Muscle layer of duodenum (tissue), 2 donors: ENCODE results near the gene FCRL2.

Experiments used
- H3K27ac ChIP-seq: one replicate; pipeline ENCODE4 v1.7.0; 2013; ENCODE audit warnings: mild to moderate bottlenecking, low read length
- H3K27me3 ChIP-seq: one replicate; pipeline ENCODE4 v1.7.0; 2013; ENCODE audit warnings: low read depth, mild to moderate bottlenecking, control low read depth, low read length
- H3K36me3 ChIP-seq, 2 donors: one replicate each; pipeline ENCODE4 v1.7.0; 2013; ENCODE audit warnings: low read length in 2 of 2, control low read depth in 1 of 2, mild to moderate bottlenecking in 1 of 2; ENCODE audit not compliant: insufficient read depth in 2 of 2, control insufficient read depth in 1 of 2
- H3K4me1 ChIP-seq, 2 donors: one replicate each; pipeline ENCODE4 v1.7.0; 2013; ENCODE audit warnings: low read length in 2 of 2, mild to moderate bottlenecking in 2 of 2, control low read depth in 1 of 2, moderate library complexity in 1 of 2; ENCODE audit not compliant: insufficient read depth in 2 of 2, control insufficient read depth in 1 of 2
- H3K4me3 ChIP-seq, 2 donors: one replicate each; pipeline ENCODE4 v1.7.0; 2013; ENCODE audit warnings: low read length in 2 of 2, low read depth in 1 of 2, mild to moderate bottlenecking in 1 of 2
- H3K9me3 ChIP-seq, 2 donors: one replicate each; pipeline ENCODE4 v1.7.0; 2013; ENCODE audit warnings: low read length in 2 of 2, control low read depth in 1 of 2, mild to moderate bottlenecking in 1 of 2; ENCODE audit not compliant: control insufficient read depth in 1 of 2
- donor health status: healthy.

The FCRL2 gene

GRCh38 chr1:157703981-157704380 is 73.0 kb downstream of the FCRL2 start:
- Histone ChIP-seq H3K9me3 (no peaks in the 10 kb centered on the region), H3K4me3 (no peak overlapping the region), H3K36me3 (no peaks in the 10 kb centered on the region), H3K4me1 (no peaks in the 10 kb centered on the region), H3K27me3 (no peaks in the 10 kb centered on the region), H3K27ac (no peak overlapping the region)

GRCh38 chr1:157702308-157702825 is 74.6 kb downstream of the FCRL2 start:
- H3K27me3 ChIP-seq, result peaks cover 4% of the 10 kb centered on the region
- H3K36me3 ChIP-seq, result no peaks in the 10 kb centered on the region
- no peak overlapping the region for H3K4me3 ChIP-seq
- no peak overlapping the region for H3K27ac ChIP-seq
- no peaks in the 10 kb centered on the region for H3K4me1 ChIP-seq
- H3K9me3 ChIP-seq, result no peaks in the 10 kb centered on the region

GRCh38 chr1:157700732-157701131 is 76.2 kb downstream of the FCRL2 start, which contains the start of gene FCRL3:
FCRL3 (minus strand) TSS chr1:157700769; CDS start chr1:157700489, 280 bp downstream.
- Histone ChIP-seq H3K36me3 (no peaks in the 10 kb centered on the region), H3K27ac (no peak within 1 kb of the TSS), H3K27me3 (peaks cover 4% of the 10 kb centered on the region), H3K4me3 (no peak within 1 kb of the TSS), H3K9me3 (no peaks in the 10 kb centered on the region), H3K4me1 (no peaks in the 10 kb centered on the region)

- no peak overlapping the region for H3K27ac ChIP-seq
- H3K27me3 ChIP-seq, result peaks cover 4% of the 10 kb centered on the region
- H3K4me1 ChIP-seq, result no peaks in the 10 kb centered on the region
- H3K9me3 ChIP-seq, result no peaks in the 10 kb centered on the region
- no peak overlapping the region for H3K4me3 ChIP-seq
- no peaks in the 10 kb centered on the region for H3K36me3 ChIP-seq
These were observed 76.6 kb downstream of the FCRL2 start for GRCh38 chr1:157700305-157700704.

- Histone ChIP-seq H3K4me3 (no peak overlapping the region), H3K4me1 (no peaks in the 10 kb centered on the region), H3K27me3 (peaks cover 4% of the 10 kb centered on the region), H3K9me3 (no peaks in the 10 kb centered on the region), H3K27ac (no peak overlapping the region), H3K36me3 (no peaks in the 10 kb centered on the region)
These were observed 79.0 kb downstream of the FCRL2 start for GRCh38 chr1:157697781-157698569.

GRCh38 chr1:157696966-157697628 is 79.8 kb downstream of the FCRL2 start:
- no peaks in the 10 kb centered on the region for H3K36me3 ChIP-seq
- H3K4me3 ChIP-seq, result no peak overlapping the region
- H3K4me1 ChIP-seq, result no peaks in the 10 kb centered on the region
- H3K27me3 ChIP-seq, result peaks cover 4% of the 10 kb centered on the region
- no peak overlapping the region for H3K27ac ChIP-seq
- no peaks in the 10 kb centered on the region for H3K9me3 ChIP-seq
